ENCODE measurements around the gene ATP5F1C. TPM values are rescaled to one million over a fixed set of nuclear protein-coding genes. Genes with fewer than 3 reads are reported as not detected.

The ATP5F1C gene
- total RNA-seq, 1 experiment from 2014 or later = 346 TPM

DNA sequence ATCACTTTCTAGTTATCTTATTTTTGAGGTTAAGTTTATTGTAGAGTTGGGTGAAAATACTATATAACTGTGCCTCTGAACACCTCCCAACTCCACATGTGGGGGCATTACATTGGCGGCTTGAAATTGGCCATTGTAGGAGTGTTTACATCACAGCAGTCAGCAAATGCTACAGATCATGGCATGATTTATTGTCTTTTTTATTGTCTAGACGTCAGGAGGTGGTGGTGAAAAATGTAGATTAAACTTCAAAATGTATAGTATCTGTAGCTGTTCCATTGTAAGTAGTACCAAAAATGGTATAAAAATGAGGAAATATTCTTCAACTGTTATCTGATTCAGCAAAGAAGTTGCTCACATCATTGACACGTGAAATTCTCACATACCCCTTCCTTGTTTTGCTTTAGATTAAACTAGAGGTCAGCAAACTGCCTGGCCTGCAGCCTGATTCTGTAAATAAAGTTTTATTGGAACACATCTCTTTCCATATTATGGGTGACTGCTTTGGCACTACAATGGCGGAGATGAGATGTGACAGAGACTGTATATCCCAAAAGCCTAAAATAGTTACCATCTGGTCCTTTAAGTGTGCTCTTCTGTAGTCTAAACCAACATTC, 65.4 kb downstream of the ATP5F1C start:
- no peak for DNase-seq (ENCODE audit: low read depth)

- DNase-seq (ENCODE audit: low read depth) = no peak
Measured at GRCh38 chr10:7853890-7854289, 65.9 kb downstream of the ATP5F1C start.

DNA sequence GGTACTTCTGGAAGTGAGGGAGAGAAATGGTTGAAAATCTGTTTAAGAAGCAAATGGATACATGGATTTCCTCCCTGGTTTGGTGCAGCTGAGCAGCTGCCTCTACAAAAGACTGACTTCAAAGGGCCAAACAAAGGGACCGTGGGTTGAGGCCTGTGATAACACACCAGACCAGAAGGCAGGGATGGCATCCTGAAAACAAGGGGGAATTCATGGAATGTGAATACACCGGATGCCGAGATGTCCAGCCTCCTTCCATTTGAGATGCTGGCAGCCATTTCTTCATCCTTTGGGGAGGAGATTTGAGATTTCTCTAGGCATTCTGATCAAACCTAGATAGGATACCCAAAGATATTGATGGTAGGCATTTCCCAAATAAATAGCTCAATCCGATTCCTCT, 67.2 kb downstream of the ATP5F1C start:
- no peak for DNase-seq (ENCODE audit: low read depth)

GRCh38 chr10:7856678-7857077, 68.7 kb downstream of the ATP5F1C start:
- DNase-seq (ENCODE audit: low read depth) = no peak

- DNase-seq (ENCODE audit: low read depth) = no peak
Measured at GRCh38 chr10:7857262-7857661, 69.3 kb downstream of the ATP5F1C start.

Other genes with a start within 250 kb of the ATP5F1C start
- 0.06 TPM in 1 of 2 replicates, not detected in the other for gene ITIH5, start 121.2 kb upstream of the ATP5F1C start, total RNA-seq (2014; rRNA removed; shearing (Covaris generic))
- not detected in 2 replicates for gene ITIH2, start 84.9 kb upstream of the ATP5F1C start, total RNA-seq (2014; rRNA removed; shearing (Covaris generic))
- gene KIN, start 184 bp upstream of the ATP5F1C start, total RNA-seq (2014; rRNA removed; shearing (Covaris generic)) = 15.7 and 16.6 TPM in 2 replicates
- 2.1 TPM in 2 replicates for gene TAF3, start 30.3 kb downstream of the ATP5F1C start, total RNA-seq (2014; rRNA removed; shearing (Covaris generic))

Data from Daoy (cell line).